ENCODE measurements around the gene CRYBG2. TPM values are rescaled to one million over a fixed set of nuclear protein-coding genes. Genes with fewer than 3 reads are reported as not detected.

Gene CRYBG2
- total and polyA plus RNA-seq, 4 donors = 0.37 to 7.7 (median 2.7) TPM

GRCh38 chr1:26318338-26319064 lies 35.4 kb downstream of the CRYBG2 start:
- H3K9ac ChIP-seq (ENCODE audit: insufficient read depth in 1 of 2, low read length in 2 of 2) = no peak overlapping the region
- no peak for TF ChIP-seq CTCF (IDR thresholded peaks at IDR 0.05; ENCODE audit: control extremely low read depth, extremely low read depth)
- peaks cover 0 to 5% (median 0%) of the 10 kb centered on the region in 5 donors for H3K4me1 ChIP-seq (ENCODE audit: control insufficient read depth in 5 of 5, insufficient read depth in 5 of 5, low read length in 5 of 5)
- H3K27me3 ChIP-seq (ENCODE audit: control insufficient read depth in 3 of 3, insufficient read depth in 3 of 3, low read length in 2 of 3) = peaks cover 0 to 2% (median 0%) of the 10 kb centered on the region in 3 donors
- peak overlapping the region in 1 of 2 donors; percentile 46 for H3K27ac ChIP-seq (ENCODE audit: low read depth in 1 of 2, low read length in 1 of 2)
- WGBS, 2 donors = 48 to 69% methylated on average over 9 of the region's 9 CpGs
- H3K9me3 ChIP-seq (ENCODE audit: control insufficient read depth in 4 of 4, insufficient read depth in 3 of 4, low read length in 3 of 4) = no peaks in the 10 kb centered on the region
- no peaks in the 10 kb centered on the region for H3K36me3 ChIP-seq (ENCODE audit: control insufficient read depth in 4 of 4, insufficient read depth in 4 of 4, low read length in 4 of 4)
- H3K4me3 ChIP-seq = no peak overlapping the region
- no peak for DNase-seq
- ATAC-seq (ENCODE audit: insufficient read depth, low FRiP score) = no peak

- peaks cover 0 to 5% (median 0%) of the 10 kb centered on the region in 5 donors for H3K4me1 ChIP-seq (ENCODE audit: control insufficient read depth in 5 of 5, insufficient read depth in 5 of 5, low read length in 5 of 5)
- no peaks in the 10 kb centered on the region for H3K36me3 ChIP-seq (ENCODE audit: control insufficient read depth in 4 of 4, insufficient read depth in 4 of 4, low read length in 4 of 4)
- no peaks in the 10 kb centered on the region for H3K9me3 ChIP-seq (ENCODE audit: control insufficient read depth in 4 of 4, insufficient read depth in 3 of 4, low read length in 3 of 4)
- DNase-seq (no peak), ATAC-seq (ENCODE audit: insufficient read depth, low FRiP score) (no peak)
- H3K27ac ChIP-seq (ENCODE audit: low read depth in 1 of 2, low read length in 1 of 2) = peak within 1 kb of the TSS in 1 of 2 donors; percentile 46
- WGBS, 2 donors = 40 to 60% methylated on average over 12 of the region's 12 CpGs
- TF ChIP-seq CTCF (IDR thresholded peaks at IDR 0.05; ENCODE audit: control extremely low read depth, extremely low read depth) = no peak
- peak within 1 kb of the TSS in 1 of 2 donors; percentile 46 for H3K9ac ChIP-seq (ENCODE audit: insufficient read depth in 1 of 2, low read length in 2 of 2)
- peaks cover 0 to 2% (median 0%) of the 10 kb centered on the region in 3 donors for H3K27me3 ChIP-seq (ENCODE audit: control insufficient read depth in 3 of 3, insufficient read depth in 3 of 3, low read length in 2 of 3)
- H3K4me3 ChIP-seq = no peak within 1 kb of the TSS
Measured at GRCh38 chr1:26317612-26318337, 36.2 kb downstream of the CRYBG2 start, which contains the start of gene CD52. Gene CD52, plus strand, starts transcription at chr1:26317958. Its CDS starts 60 bp downstream, at chr1:26318018.

GRCh38 chr1:26317146-26317545 lies 36.8 kb downstream of the CRYBG2 start:
- H3K4me3 ChIP-seq = no peak overlapping the region
- TF ChIP-seq CTCF (IDR thresholded peaks at IDR 0.05; ENCODE audit: control extremely low read depth, extremely low read depth) = no peak

More at GRCh38 chr1:26317146-26317545, 36.8 kb downstream of the CRYBG2 start:
- DNase-seq (no peak), ATAC-seq (ENCODE audit: insufficient read depth, low FRiP score) (no peak)
- no peak overlapping the region for H3K9ac ChIP-seq (ENCODE audit: insufficient read depth in 1 of 2, low read length in 2 of 2)
- no peaks in the 10 kb centered on the region for H3K36me3 ChIP-seq (ENCODE audit: control insufficient read depth in 4 of 4, insufficient read depth in 4 of 4, low read length in 4 of 4)
- 59 to 76% methylated on average over 2 of the region's 2 CpGs for WGBS, 2 donors
- peaks cover 0 to 5% (median 0%) of the 10 kb centered on the region in 5 donors for H3K4me1 ChIP-seq (ENCODE audit: control insufficient read depth in 5 of 5, insufficient read depth in 5 of 5, low read length in 5 of 5)
- H3K27me3 ChIP-seq (ENCODE audit: control insufficient read depth in 3 of 3, insufficient read depth in 3 of 3, low read length in 2 of 3) = peaks cover 0 to 2% (median 0%) of the 10 kb centered on the region in 3 donors
- H3K9me3 ChIP-seq (ENCODE audit: control insufficient read depth in 4 of 4, insufficient read depth in 3 of 4, low read length in 3 of 4) = no peaks in the 10 kb centered on the region
- H3K27ac ChIP-seq (ENCODE audit: low read depth in 1 of 2, low read length in 1 of 2) = no peak overlapping the region

Measured in lung (tissue), 12 donors.